HFFc6 (cell line): ENCODE data around the gene ANO10. TPM values are rescaled to one million over a fixed set of nuclear protein-coding genes. Genes with fewer than 3 reads are reported as not detected.

Source experiments
- DNase-seq: peaks from one replicate; pipeline ENCODE4 v3.0.0-alpha.2; 2018
- H3K27ac Mint-ChIP-seq: 2 replicates; pipeline ENCODE4 v1.8.0; 2020; ENCODE audit warnings: mild to moderate bottlenecking, mixed read lengths
- H3K27me3 Mint-ChIP-seq: 2 replicates; pipeline ENCODE4 v1.8.0; 2021; ENCODE audit warnings: mild to moderate bottlenecking, moderate library complexity, mixed read lengths; ENCODE audit not compliant: insufficient read depth
- H3K36me3 Mint-ChIP-seq: 2 replicates; pipeline ENCODE4 v1.8.0; 2021; ENCODE audit warnings: low read depth, mixed read lengths
- H3K4me1 Mint-ChIP-seq: 2 replicates; pipeline ENCODE4 v1.8.0; 2020; ENCODE audit warnings: low read depth, mixed read lengths
- H3K4me3 Mint-ChIP-seq: 2 replicates; pipeline ENCODE4 v1.8.0; 2020; ENCODE audit warnings: mild to moderate bottlenecking, moderate library complexity, mixed read lengths
- H3K9me3 Mint-ChIP-seq: 2 replicates; pipeline ENCODE4 v1.8.0; 2020; ENCODE audit warnings: mild to moderate bottlenecking, mixed read lengths
- CTCF ChIP-seq: fragments of 200-600 bp; sonication (generic); IDR thresholded peaks from 2 replicates; pipeline ENCODE4 v1.5.0; 2021; ENCODE audit warnings: antibody characterized with exemption, mild to moderate bottlenecking
- total RNA-seq, 6 experiments: library from RNA; stranded (reverse); fragmentation: NEBNext Ultra II Directional; extraction: Animal tissue kit (Norgen Biotek cat#: 25700); gene quantifications; 2 replicates in 1 of 6; 3 replicates in 5 of 6; pipeline ENCODE4 v1.2.3, GENCODE V29; 2021

ANO10 gene
- total RNA-seq, 6 experiments from 2014 or later: 78.3 to 103 (median 90.8) TPM

- no peak overlapping the region for H3K27ac Mint-ChIP-seq
- no peaks in the 10 kb centered on the region for H3K36me3 Mint-ChIP-seq
- TF ChIP-seq CTCF: no peak
- no peak for DNase-seq
- H3K4me1 Mint-ChIP-seq: peaks cover 16% of the 10 kb centered on the region
- H3K27me3 Mint-ChIP-seq: no peaks in the 10 kb centered on the region; the same call in 1 of the 2 replicates
- H3K9me3 Mint-ChIP-seq: no peaks in the 10 kb centered on the region
- H3K4me3 Mint-ChIP-seq: no peak overlapping the region
Measured at GRCh38 chr3:43411429-43411828, 210.4 kb downstream of the ANO10 start.

- peak; percentile 6 for DNase-seq
- peaks cover 24% of the 10 kb centered on the region for H3K4me1 Mint-ChIP-seq
- no peaks in the 10 kb centered on the region for H3K36me3 Mint-ChIP-seq
Measured at GRCh38 chr3:43410592-43410991, 211.2 kb downstream of the ANO10 start.

GRCh38 chr3:43409506-43409905, 212.3 kb downstream of the ANO10 start:
- no peak overlapping the region for H3K4me3 Mint-ChIP-seq
- no peak for TF ChIP-seq CTCF
- H3K27me3 Mint-ChIP-seq: no peaks in the 10 kb centered on the region; the same call in 1 of the 2 replicates
- DNase-seq: no peak
- peaks cover 24% of the 10 kb centered on the region for H3K4me1 Mint-ChIP-seq
- H3K27ac Mint-ChIP-seq: no peak overlapping the region
- no peaks in the 10 kb centered on the region for H3K9me3 Mint-ChIP-seq
- H3K36me3 Mint-ChIP-seq: no peaks in the 10 kb centered on the region

More at GRCh38 chr3:43410592-43410991, 211.2 kb downstream of the ANO10 start:
- Mint-ChIP-seq H3K9me3 (no peaks in the 10 kb centered on the region), H3K27ac (no peak overlapping the region), H3K27me3 (no peaks in the 10 kb centered on the region), H3K4me3 (no peak overlapping the region)
- no peak for TF ChIP-seq CTCF

- H3K4me1 Mint-ChIP-seq: peaks cover 24% of the 10 kb centered on the region
- H3K27me3 Mint-ChIP-seq: peaks cover 2% of the 10 kb centered on the region; the same call in 1 of the 2 replicates
- H3K27ac Mint-ChIP-seq: no peak overlapping the region
- no peak for DNase-seq
- no peak for TF ChIP-seq CTCF
- no peak overlapping the region for H3K4me3 Mint-ChIP-seq
- H3K36me3 Mint-ChIP-seq: no peaks in the 10 kb centered on the region
- H3K9me3 Mint-ChIP-seq: no peaks in the 10 kb centered on the region
Measured at GRCh38 chr3:43406643-43407023, 215.2 kb downstream of the ANO10 start.

- DNase-seq: no peak
- H3K36me3 Mint-ChIP-seq: no peaks in the 10 kb centered on the region
- H3K27ac Mint-ChIP-seq: no peak overlapping the region; the same call in 1 of the 2 replicates
- no peak overlapping the region for H3K4me3 Mint-ChIP-seq
- H3K9me3 Mint-ChIP-seq: no peaks in the 10 kb centered on the region
- peaks cover 23% of the 10 kb centered on the region for H3K4me1 Mint-ChIP-seq
- peaks cover 2% of the 10 kb centered on the region; the same call in 1 of the 2 replicates for H3K27me3 Mint-ChIP-seq
- no peak for TF ChIP-seq CTCF
Measured at GRCh38 chr3:43405888-43406642, 215.7 kb downstream of the ANO10 start.
